Hematopoietic multipotent progenitor cell treated with erythropoietin and hydrocortisone succinate and interleukin-3 and kit ligand, for 17 days (in vitro differentiated cells): ENCODE results near the gene PDCD6IP.
"Not testable (repeated sequence)": the region's sequence is repeated elsewhere in the genome, so short reads cannot be mapped to it uniquely, and the experiment has no call there.

Source experiments
- DNase-seq: peaks from one replicate; pipeline ENCODE4 v3.0.0-alpha.2; 2015; ENCODE audit warnings: low spot score

PDCD6IP gene

DNA sequence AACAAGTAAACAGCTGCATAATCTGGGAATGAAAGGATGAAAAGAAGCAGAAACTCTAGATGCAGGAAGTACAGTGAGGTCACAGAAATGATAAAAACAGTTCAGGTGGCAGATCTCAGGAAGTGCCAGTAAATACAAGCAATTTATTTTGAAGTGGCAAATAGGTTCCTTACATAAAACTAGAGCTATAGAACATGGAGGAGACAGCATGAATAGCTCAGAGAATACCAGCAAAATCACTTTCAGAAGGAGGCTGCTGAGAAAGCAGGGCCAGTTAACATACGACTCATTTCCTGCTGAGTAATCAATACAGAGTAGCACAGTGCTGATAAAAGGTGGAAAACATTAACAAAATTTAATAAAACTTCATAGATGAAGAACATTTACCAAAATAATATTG, 57.0 kb downstream of the PDCD6IP start:
- not testable (repeated sequence) for DNase-seq

DNA sequence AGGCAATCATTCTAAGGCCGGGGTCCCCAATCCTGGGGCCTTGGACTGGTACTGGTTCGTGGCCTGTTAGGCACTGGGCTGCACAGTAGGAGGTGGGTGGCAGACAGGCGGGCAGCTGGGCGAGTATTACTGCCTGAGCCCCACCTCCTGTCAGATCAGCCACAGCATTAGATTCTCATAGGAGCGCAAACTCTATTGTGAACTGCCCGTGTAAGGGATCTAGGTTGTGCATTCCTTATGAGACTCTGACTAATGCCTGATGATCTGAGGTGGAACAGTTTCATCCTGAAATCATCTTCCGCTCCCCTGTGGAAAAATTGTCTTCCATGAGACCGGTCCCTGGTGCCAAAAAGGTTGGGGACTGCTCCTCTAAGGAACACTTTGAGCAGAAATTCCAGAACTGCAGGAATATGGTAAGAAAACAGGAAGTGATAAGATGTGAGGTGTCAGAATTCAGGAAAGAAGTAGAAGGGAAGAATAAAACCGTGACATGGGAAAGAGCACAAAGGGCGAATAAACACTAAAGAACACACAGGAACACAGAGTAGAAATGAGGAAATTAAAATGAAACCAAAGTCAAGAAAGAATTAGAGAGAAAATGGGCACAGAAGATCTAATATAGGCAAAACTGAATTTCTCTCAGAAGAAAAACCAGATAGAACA, 57.6 kb downstream of the PDCD6IP start:
- DNase-seq: no peak

DNA sequence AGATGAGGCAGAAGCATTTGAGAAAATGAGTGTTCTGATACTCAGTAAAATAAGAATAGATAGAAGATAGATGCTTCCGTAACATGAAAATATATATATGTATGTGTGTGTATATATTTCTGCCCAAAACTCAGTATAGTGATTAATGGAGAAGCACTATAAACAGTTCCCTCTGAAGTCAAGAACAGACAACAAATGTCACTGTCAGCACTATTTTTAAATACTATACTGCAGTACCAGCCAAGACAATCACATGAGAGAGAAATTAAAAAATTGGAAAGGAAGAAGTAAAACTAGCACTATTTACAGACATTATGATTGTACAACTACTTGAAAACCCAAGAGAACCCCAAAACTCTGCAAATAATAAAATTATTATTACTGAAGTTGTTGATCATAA, 59.3 kb downstream of the PDCD6IP start:
- DNase-seq: not testable (repeated sequence)

DNA sequence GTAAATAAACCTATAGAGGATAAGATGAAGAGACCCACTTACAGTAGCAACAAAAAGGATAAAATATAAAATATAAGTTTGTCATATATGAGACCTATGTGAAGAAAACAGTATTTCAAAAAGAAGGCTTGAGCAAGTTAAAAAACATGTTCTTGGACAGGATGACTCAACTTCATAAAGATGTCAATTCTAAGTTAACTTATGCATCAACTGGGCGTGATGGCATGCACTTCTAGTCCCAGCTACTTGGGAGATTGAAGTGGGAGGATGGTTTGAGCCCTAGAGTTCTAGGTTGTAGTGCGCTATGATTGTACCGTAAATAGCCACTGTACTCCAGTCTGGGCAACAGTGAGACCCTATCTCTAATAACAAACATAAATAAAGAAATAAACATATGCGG, 59.7 kb downstream of the PDCD6IP start:
- DNase-seq: no peak

DNA sequence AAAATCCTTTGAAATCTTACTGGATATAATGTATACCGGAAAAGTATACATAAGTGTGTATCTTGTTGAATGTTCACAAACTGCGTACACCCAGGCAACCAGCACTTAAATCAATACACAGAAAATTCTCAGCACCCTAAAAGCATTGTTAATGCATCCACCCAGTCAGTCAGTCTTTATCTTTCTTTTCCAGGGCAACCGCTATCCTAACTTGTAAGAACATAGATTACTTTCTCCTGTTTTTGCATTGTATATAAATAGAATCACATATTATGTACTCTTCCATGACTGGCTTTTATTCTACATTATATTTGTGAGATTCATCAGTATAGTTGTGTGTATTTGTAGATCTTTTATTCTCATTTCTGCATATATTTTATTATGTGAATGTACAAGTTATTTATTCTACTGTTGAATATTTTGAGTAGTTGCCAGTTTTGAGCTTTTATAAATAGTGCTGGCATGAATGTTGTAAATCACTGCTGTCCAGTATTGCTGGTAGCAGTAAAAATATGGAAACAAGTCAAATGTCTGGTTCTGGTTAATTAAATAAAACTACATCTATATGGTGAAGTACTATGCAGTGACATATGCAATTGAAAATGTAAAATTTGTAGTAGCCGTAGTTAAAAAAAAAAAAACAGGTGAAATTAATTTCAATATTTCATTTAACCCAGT, 62.1 kb downstream of the PDCD6IP start:
- no peak for DNase-seq

DNA sequence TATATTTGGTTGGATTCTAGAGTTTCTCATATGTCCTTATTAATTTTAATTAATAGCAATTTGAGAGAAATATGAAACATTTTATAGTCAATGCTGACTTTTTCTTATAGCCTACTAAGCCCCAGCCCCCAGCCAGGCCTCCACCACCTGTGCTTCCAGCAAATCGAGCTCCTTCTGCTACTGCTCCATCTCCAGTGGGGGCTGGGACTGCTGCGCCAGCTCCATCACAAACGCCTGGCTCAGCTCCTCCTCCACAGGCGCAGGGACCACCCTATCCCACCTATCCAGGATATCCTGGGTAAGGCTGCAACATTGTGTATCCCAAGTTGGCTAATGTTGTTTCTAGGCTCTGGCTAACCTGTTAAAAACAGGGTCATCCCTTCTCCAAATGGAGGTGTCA, 66.7 kb downstream of the PDCD6IP start:
- DNase-seq: no peak

DNA sequence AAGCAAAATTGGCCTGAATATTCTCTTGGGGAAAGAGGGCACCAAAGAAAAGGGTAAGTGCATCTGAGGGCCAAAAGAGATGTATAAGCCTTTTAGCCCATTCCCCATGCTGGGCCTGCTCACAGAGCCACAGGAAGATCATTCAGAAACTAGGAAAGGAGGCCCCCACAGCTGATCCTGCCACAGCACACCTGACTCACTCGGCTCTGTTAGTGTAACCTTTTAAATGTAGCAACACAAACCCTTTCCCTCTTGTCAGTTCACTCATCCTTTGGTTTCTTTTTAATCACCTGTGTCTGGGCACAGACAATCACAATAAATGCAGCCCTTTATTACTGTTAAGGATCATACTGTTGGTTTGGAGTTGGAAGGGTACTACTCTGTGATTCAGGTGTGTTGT, 69.9 kb downstream of the PDCD6IP start:
- DNase-seq: no peak

DNA sequence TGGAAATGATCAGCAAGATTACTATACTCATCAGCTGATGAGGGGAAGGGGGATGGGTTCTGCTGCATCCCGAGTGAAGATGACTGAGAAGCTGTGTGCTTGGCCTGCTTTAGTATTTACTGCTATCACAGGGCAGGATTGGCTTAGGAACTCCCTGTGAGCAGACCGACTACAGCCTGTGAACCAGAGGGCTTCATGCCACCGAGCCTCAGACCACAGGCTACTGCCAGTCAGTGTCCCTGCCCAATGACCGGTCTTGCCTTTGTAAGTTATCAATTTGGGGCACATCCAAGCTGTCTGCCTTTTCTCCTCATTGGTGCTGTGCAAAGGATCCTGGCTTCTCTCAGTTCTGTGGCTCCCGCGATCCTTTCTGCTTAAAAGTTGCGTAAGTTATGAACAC, 71.5 kb downstream of the PDCD6IP start:
- DNase-seq: no peak

DNA sequence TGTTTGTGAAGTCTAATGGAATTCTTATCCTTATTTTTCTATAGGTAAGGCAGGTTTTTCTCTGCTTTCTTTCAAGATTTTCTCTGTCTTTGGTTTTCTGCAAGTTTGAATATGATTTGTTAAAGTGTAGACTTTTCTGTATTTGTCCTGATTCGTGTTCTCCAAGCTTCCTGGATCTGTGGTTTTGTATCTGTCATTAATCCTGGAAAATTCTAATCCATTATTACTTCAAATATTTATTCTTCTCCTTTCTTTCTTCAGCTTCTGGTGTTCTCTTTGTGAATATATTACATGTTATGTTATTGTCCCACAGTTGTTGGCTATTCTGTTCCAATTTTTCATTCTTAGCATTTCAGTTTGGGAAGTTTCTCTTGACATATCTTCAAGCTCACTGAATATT, 76.4 kb downstream of the PDCD6IP start:
- DNase-seq: no peak

DNA sequence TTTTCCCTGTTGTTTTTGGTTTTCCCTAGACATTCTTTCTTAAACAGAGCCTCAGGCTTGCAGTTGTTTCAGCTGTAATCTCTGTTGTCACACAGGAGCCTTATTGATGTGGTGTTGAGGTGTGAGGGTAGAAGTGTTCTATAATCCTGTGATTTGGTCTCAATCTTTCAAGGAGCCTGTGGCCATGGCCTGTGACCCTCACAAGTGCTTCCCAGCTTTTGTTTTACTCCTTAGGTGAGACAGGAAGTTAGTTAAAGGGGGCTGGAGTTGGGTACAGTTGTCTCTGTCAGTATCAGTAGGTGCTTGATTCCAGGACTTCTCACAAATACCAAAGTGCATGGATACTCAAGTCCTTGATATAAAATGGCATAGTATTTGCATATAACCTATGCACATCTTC, 77.2 kb downstream of the PDCD6IP start:
- no peak for DNase-seq

DNA sequence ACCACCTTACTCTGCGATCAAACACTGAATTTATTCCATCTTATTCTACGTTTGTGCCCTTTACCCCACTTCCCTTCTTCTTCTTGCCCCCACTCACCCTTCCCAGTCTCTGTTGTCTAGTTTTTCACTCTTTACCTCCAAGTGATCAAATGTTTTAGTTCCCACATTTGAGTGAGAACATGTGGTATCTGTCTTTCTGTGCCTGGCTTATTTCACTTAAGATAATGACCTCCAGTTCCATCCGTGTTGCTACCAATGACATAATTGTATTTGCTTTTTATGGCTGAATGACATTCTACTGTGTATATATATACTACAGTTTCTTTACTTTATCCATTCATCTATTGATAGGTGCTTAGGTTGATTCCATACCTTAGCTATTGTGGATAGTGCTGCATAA, 78.8 kb downstream of the PDCD6IP start:
- DNase-seq: no peak

DNA sequence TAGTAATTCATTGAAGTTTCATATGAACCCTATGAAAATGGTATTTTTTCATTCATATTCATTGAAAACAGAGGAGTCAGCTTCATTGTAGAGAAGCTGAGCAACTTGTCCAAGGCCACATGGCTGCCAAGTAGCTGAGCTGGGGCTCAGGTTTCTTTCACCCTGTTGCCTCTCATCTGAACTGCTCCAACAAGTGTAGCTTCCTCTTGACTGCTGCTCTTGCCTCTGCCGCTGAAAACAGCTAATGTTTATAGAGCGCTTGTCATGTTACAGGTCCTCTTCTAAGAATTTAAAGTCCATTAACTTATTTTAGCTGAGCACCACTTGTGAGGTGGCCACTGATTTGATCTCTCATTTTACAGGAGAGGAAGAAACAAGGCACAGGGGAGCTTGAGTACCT, 81.1 kb downstream of the PDCD6IP start:
- no peak for DNase-seq

DNA sequence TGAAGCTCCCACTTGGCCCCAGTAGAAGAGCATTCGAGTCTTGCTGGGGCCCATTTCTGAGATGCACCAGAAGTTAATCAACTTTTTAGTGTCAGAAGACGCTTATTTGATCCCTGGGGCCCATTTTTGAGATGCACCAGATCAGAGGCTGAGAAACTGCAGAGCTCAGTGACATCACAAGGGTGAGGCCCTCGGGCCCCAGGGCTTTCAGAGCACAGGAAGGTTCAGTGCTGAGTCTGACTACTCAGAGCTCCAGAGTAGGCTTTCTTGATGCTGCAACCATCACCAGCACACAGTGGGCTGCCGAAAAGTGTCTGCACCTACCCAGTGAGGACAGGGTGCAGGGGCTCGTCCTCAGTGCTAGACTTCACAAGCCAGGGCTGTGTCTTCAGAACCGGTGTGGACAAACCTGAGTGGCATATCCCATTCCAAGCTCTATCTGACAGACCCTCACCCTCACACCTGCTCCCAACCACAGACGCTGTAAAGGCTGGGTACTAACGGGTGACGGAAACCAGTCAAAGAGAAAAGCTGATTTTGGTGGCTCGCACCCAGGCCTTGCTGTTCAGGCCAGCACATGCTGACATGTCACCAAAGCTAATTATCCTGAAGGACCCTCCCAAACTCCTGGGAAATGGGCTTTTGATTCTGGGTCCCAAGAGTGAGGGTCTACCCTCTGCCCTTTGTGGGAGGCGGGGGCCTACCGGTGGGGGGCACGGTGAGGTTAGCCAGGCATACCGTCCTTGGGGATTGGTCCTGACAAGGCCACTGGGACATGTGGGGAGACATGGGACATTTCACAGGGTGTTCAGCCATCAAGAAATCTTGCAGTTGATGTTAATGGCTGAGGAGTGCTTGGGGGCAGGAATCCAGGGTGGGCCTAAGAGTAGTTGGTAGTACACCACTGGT, 83.0 kb downstream of the PDCD6IP start:
- DNase-seq: no peak

DNA sequence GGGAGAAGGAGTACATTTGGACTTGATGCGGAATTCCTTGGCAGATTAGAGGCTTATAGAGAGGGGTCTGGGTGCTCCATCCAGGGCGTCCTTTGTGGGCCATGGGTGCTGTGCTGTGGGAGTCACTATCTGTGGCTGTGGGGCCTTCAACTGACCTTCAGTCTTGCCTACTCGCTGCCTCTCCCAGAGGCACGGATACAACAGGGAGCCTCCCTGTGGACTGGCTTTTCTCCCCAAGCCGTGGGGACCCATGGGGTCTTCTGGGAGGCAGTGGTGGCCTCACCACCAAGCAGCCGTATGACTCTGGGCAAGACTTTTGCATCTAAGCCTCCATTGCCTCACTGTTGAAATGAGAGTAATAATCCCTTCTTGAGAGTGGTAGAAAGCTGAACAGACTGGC, 83.9 kb downstream of the PDCD6IP start:
- no peak for DNase-seq

DNA sequence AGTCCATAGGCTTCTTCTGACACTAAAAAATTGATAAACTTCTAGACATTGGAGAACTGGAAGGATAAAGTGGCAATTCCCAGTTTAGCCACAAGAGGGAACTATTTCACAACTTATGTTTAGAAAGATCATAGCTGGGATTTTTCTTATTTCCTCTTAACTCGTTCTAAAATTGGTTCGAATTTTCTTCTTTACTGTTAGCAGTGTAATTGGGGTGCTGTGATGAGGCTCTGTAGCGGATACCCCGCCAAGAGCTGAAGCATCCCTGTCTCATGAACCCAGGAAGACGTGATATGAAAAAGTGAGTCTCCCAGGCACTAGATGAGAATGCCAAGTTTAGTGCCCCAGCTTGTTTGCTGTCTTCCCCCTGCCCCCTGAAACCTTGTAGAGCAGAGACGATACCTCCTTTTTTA, 85.1 kb downstream of the PDCD6IP start:
- DNase-seq: peak; percentile 62

DNA sequence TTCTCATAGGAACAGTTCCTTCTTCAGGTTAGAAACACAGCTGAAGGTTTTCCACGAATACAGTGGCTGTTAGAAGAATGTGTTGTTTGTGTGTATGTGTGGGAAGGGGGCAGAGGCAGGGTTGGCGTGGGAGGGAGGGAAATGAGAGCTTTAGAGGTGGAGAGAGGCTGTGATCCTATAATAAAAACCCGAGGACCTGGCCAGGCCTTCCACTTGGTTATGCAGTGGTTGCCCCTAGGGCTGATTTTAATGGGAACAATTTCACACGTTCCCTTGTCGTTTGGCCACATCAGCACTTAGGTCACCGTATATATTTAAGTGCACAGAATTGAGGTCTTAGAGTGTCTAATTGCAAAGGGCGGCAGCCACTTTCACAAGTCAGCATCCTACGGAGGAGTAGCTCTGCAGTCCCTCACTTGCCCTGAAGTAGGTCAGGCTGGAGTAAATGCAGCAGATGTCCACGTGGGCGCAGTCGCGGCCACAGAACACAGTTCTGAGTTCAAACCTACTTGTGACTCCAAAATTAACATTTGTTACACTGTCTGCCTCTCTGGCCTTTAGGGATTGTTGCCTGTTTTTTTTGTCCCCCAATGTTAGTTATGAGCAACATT, 85.6 kb downstream of the PDCD6IP start:
- no peak for DNase-seq

DNA sequence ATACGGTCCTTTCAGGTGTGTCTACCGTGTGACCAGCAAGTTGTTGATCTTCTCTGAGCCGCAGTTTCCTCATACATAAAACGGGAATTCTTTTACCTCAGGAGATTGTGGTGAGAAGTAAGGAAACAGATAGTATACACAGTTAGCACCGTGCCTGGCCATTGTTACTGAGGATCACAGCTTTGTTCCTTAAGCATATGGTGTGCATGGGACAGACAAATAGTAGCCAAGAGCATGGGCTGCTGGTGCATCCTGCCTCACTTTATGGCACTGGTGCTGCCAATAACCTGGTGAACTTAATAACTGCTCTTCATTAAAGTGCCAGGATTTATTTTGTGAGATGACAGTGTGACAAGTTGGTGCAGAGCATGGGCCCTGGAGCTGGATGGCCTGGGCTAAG, 86.3 kb downstream of the PDCD6IP start:
- no peak for DNase-seq

DNA sequence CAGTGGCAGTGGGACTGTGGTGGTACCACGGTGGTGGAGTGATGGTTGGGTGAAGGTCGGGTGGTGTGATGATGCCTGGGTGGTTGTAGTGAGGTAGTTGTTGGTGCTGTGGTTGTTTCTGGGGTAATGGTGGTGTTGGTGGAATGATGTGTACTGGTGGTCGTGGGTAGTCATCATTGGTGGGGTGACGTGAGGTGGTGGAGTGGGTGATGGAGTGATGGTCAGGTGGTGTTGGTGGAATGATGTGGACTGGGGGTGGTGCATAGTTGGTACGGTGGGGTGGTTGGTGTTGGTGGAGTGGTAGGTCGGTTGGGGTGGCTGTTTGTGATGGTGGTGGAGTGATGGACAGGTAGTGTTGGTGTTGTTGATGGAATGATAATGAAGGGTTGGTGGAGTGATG, 87.1 kb downstream of the PDCD6IP start:
- DNase-seq: no peak

DNA sequence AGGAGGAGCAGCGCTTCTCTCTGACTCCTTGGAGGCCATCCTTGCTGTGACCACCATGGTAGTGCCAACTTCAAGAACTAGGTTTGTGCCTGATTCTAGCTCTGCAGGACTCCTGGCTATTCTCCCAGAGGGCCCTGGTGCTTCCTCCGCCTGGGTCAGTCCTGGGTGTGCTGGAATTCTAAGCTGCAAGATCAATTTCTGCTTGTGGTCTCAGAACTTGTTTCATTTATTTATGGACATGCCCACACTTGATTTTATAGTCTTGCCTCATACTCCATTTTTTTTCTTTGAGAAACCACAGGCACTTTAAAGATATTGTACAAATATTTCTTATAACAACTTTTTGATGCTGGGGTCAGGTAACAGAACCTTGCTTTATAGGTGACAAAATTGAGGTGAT, 87.6 kb downstream of the PDCD6IP start:
- no peak for DNase-seq

DNA sequence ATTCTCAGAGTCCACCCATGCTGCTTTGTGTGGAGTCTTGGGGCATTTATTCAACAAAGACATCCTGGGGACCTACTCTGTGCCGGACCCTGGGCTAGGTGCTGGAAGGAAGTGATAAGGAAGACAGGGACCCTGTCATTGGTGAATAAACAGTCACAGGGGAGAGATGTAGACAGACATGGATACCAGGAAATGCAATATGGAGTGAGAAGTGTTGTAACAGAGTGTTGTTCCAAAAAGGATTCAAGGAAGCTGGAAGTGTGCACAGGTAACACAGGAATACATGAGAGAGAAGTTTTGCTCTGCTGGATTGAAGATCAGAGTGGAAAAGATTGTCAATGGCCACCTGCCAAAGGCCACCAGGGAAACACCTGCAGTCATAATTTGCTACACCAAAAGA, 89.0 kb downstream of the PDCD6IP start:
- DNase-seq: no peak

DNA sequence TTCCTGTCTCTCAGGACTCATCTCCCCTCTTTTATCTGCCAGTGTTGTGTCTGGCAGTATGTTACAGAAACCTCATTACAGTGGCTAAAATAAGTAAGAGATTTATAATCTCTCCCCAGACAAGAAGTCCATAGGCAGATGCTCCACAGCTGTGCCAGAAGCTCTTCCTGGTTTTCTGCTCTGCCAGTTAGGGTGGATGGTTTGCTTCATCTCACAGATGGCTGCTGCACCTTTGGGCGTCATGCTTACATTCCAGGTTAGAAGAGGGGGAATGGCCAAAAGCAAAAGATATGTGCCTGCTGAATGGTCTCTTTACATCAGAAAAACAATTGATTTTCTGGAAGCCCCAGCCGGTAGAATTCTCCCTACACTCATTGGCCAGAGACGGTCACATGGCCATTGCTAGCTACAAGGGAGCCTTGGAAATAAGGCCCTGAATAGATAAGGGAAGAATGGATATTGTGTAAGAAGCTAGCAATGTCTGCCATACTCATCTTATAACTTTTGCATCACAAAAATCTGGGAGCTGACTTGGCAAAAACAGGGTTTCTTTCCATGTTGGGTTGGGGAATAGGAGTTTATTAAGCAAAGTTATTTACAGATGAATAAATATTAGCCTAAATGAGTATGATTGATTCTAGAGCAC, 91.1 kb downstream of the PDCD6IP start:
- no peak for DNase-seq

DNA sequence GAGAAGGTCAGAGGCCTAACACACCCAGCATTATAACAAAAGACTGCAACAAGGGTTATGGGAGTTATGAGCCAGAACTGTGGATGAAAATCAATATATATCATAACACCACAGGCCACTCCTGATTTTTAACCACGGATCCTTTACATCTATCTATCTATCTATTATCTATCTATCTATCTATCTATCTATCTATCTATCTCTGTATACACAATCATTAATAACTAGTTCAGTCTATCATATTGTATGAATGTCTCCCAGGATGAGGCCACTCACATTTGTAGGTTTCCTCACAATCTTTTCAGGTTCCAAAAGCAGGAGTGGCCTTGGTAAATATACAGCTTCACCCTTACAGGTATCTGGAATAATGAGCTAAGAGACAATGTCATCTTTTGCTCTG, 94.2 kb downstream of the PDCD6IP start:
- no peak for DNase-seq
